ENCODE data around the gene HCN2.

- TF ChIP-seq EZH2 (IDR thresholded peaks at IDR 0.05) (no peak), FOXP2 (optimal IDR thresholded peaks at IDR 0.05; ENCODE audit: control extremely low read depth, extremely low read length, insufficient read depth) (no peak)
Measured at GRCh38 chr19:611481-611868, 21.8 kb downstream of the HCN2 start.

Data from SK-N-MC (cell line).